IMR-90 (cell line): Measurements from ENCODE around the gene DCAF11. TPM values are rescaled to one million over a fixed set of nuclear protein-coding genes. Genes with fewer than 3 reads are reported as not detected.

ENCODE experiments used
- ATAC-seq: fragments of 200-7000 bp; cut with Tn5 transposase; 2 replicates; pipeline ENCODE4 v1.9.1; 2020; ENCODE audit warnings: low read depth, mild to moderate bottlenecking, moderate library complexity
- BruUV-seq: library from RNA; stranded (reverse); fragments of 400-500 nt; replicated peaks from 2 replicates; lab custom pipeline; 2021; lab: Mats Ljungman, UMichigan
- CTCF ChIA-PET: fragments of 300-600 bp; formaldehyde crosslinking; extraction: SDS; loops from one replicate; lab custom pipeline; 2021; ENCODE audit warnings: antibody characterized with exemption; lab: Yijun Ruan, JAX
- POLR2A ChIA-PET: fragments of 300-600 bp; sonication (Branson Sonifier 250); formaldehyde crosslinking; loops from one replicate; lab custom pipeline; 2022; ENCODE audit warnings: antibody characterized with exemption; ENCODE audit not compliant: unreplicated experiment; lab: Charles Lee
- DNase-seq: peaks from one replicate; pipeline ENCODE4 v3.0.0; 2013
- H2AFZ ChIP-seq: replicated peaks from 2 replicates; pipeline ENCODE3; 2013; ENCODE audit warnings: low read length, mild to moderate bottlenecking; ENCODE audit not compliant: poor library complexity
- H2AK5ac ChIP-seq: 2 replicates; pipeline ENCODE4 v1.6.1; 2013; ENCODE audit warnings: low read depth, low read length, inconsistent platforms
- H2AK9ac ChIP-seq: replicated peaks from 2 replicates; pipeline ENCODE3; 2013; ENCODE audit warnings: mild to moderate bottlenecking, low read depth, low read length, moderate library complexity; ENCODE audit not compliant: poor library complexity
- H2BK120ac ChIP-seq: 2 replicates; pipeline ENCODE4 v1.6.1; 2013; ENCODE audit warnings: low read depth, low read length, inconsistent platforms
- H2BK15ac ChIP-seq: 3 replicates; pipeline ENCODE4 v1.6.1; 2013; ENCODE audit warnings: low read depth, low read length, inconsistent platforms
- H2BK20ac ChIP-seq: 2 replicates; pipeline ENCODE4 v1.6.1; 2013; ENCODE audit warnings: low read depth, mild to moderate bottlenecking, inconsistent platforms, low read length, moderate library complexity
- H2BK5ac ChIP-seq: 2 replicates; pipeline ENCODE4 v1.6.1; 2013; ENCODE audit warnings: mild to moderate bottlenecking, low read depth, low read length, inconsistent platforms; ENCODE audit not compliant: poor library complexity, severe bottlenecking
- H3K14ac ChIP-seq: replicated peaks from 2 replicates; pipeline ENCODE4 v1.6.1; 2013; ENCODE audit warnings: low read depth, low read length, inconsistent platforms
- H3K18ac ChIP-seq: 2 replicates; pipeline ENCODE4 v1.6.1; 2013; ENCODE audit warnings: low read depth, low read length, control low read depth
- H3K23ac ChIP-seq: 2 replicates; pipeline ENCODE4 v1.6.1; 2013; ENCODE audit warnings: low read depth, low read length, inconsistent platforms
- H3K27ac ChIP-seq: 2 replicates; pipeline ENCODE4 v1.5.1; 2013; ENCODE audit warnings: mild to moderate bottlenecking, control low read depth, low read length; ENCODE audit not compliant: insufficient read depth
- H3K27me3 ChIP-seq: 2 replicates; pipeline ENCODE4 v1.6.1; 2013; ENCODE audit warnings: low read length; ENCODE audit not compliant: control insufficient read depth, insufficient read depth
- H3K36me3 ChIP-seq: 2 replicates; pipeline ENCODE4 v1.6.1; 2013; ENCODE audit warnings: low read length, mixed read lengths; ENCODE audit not compliant: control insufficient read depth, insufficient read depth
- H3K4ac ChIP-seq: 2 replicates; pipeline ENCODE4 v1.6.1; 2013; ENCODE audit warnings: low read depth, low read length, inconsistent platforms
- H3K4me1 ChIP-seq: 2 replicates; pipeline ENCODE4 v1.6.1; 2013; ENCODE audit warnings: low read length, mixed read lengths; ENCODE audit not compliant: control insufficient read depth, insufficient read depth
- H3K4me2 ChIP-seq: 2 replicates; pipeline ENCODE4 v1.6.1; 2013; ENCODE audit warnings: low read depth, mild to moderate bottlenecking, control low read depth, low read length, moderate library complexity
- H3K4me3 ChIP-seq: 2 replicates; pipeline ENCODE4 v1.5.1; 2013; ENCODE audit warnings: low read depth, mild to moderate bottlenecking, control low read depth, low read length, moderate library complexity; ENCODE audit not compliant: insufficient read depth
- H3K56ac ChIP-seq: 2 replicates; pipeline ENCODE4 v1.6.1; 2013; ENCODE audit warnings: low read length, inconsistent platforms; ENCODE audit not compliant: insufficient read depth; ENCODE audit errors: extremely low read depth
- H3K79me1 ChIP-seq, 2 experiments: 2 replicates each; pipeline ENCODE4 v1.6.1; 2013; ENCODE audit warnings: low read length in 2 of 2, inconsistent platforms in 1 of 2, low read depth in 1 of 2
- H3K9ac ChIP-seq: 2 replicates; pipeline ENCODE4 v1.6.1; 2013; ENCODE audit warnings: low read depth, low read length, control low read depth
- H3K9me1 ChIP-seq: 2 replicates; pipeline ENCODE4 v1.6.1; 2013; ENCODE audit warnings: low read length, inconsistent platforms; ENCODE audit not compliant: insufficient read depth
- H3K9me3 ChIP-seq: 2 replicates; pipeline ENCODE4 v1.6.1; 2013; ENCODE audit warnings: low read length; ENCODE audit not compliant: control insufficient read depth, insufficient read depth
- H4K20me1 ChIP-seq: 2 replicates; pipeline ENCODE4 v1.6.1; 2013; ENCODE audit warnings: low read length, inconsistent platforms; ENCODE audit not compliant: insufficient read depth
- H4K5ac ChIP-seq: 2 replicates; pipeline ENCODE4 v1.6.1; 2013; ENCODE audit warnings: mild to moderate bottlenecking, low read depth, low read length, control low read depth
- H4K8ac ChIP-seq, 2 experiments: 2 replicates each; pipeline ENCODE4 v1.6.1; 2013; ENCODE audit warnings: low read depth in 2 of 2, low read length in 2 of 2, control low read depth in 1 of 2, inconsistent platforms in 1 of 2
- H4K91ac ChIP-seq: 2 replicates; pipeline ENCODE4 v1.6.1; 2013; ENCODE audit warnings: low read depth, low read length, inconsistent platforms; ENCODE audit not compliant: insufficient read depth
- CEBPB ChIP-seq: IDR thresholded peaks from 2 replicates; pipeline ENCODE4 v1.6.1; 2012; ENCODE audit warnings: low read depth, low read length, improper control_type of control experiment
- CHD1 ChIP-seq: IDR thresholded peaks from 2 replicates; pipeline ENCODE4 v1.6.1; 2012; ENCODE audit warnings: low read depth, low read length, improper control_type of control experiment
- FOS ChIP-seq: fragments of 150-350 bp; IDR thresholded peaks from 2 replicates; pipeline ENCODE4 v1.6.1; 2016; ENCODE audit warnings: low read depth, low read length
- MAFK ChIP-seq: IDR thresholded peaks from 2 replicates; pipeline ENCODE4 v1.6.1; 2012; ENCODE audit warnings: low read depth, low read length, improper control_type of control experiment
- MAZ ChIP-seq: IDR thresholded peaks from 2 replicates; pipeline ENCODE4 v1.6.1; 2012; ENCODE audit warnings: low read depth, mild to moderate bottlenecking, low read length, improper control_type of control experiment, moderate library complexity, borderline replicate concordance
- MXI1 ChIP-seq: IDR thresholded peaks from 2 replicates; pipeline ENCODE4 v1.6.1; 2012; ENCODE audit warnings: low read depth, mild to moderate bottlenecking, low read length, moderate library complexity, borderline replicate concordance
- NFE2L2 ChIP-seq: fragments of 150-350 bp; IDR thresholded peaks from 2 replicates; pipeline ENCODE4 v1.6.1; 2016; ENCODE audit warnings: low read depth, mild to moderate bottlenecking, low read length
- POLR2A ChIP-seq: IDR thresholded peaks from 2 replicates; pipeline ENCODE4 v1.6.1; 2012; ENCODE audit warnings: mild to moderate bottlenecking, low read depth, low read length
- RAD21 ChIP-seq: IDR thresholded peaks from 2 replicates; pipeline ENCODE4 v1.6.1; 2012; ENCODE audit warnings: low read length, improper control_type of control experiment
- RCOR1 ChIP-seq: IDR thresholded peaks from 2 replicates; pipeline ENCODE4 v1.6.1; 2012; ENCODE audit warnings: mild to moderate bottlenecking, low read length, improper control_type of control experiment; ENCODE audit not compliant: insufficient replicate concordance
- SMC3 ChIP-seq: fragments of 150-350 bp; IDR thresholded peaks from 2 replicates; pipeline ENCODE4 v1.6.1; 2016; ENCODE audit warnings: low read depth, mild to moderate bottlenecking, antibody characterized with exemption, low read length, moderate library complexity
- WGBS, 2 experiments: methylation state at CpG; one replicate each; pipeline versions ENCODE4 v1.1.5 to v1.1.7; 2013; ENCODE audit warnings: missing lambda C conversion rate in 2 of 2; ENCODE audit not compliant: insufficient read length in 1 of 2; ENCODE audit errors: extremely low coverage in 2 of 2; 5-methylcytosine and 5-hydroxymethylcytosine counted together
- dilution Hi-C: fragments of 300-500 bp; cut with HindIII; formaldehyde crosslinking; loops from one replicate; pipeline ENCODE4 v1.14.3; 2018; ENCODE audit warnings: low sequenced_read_pairs; ENCODE audit not compliant: unreplicated experiment
- in situ Hi-C: fragments of 300-500 bp; cut with MboI; formaldehyde crosslinking; loops from 3 replicates; pipeline ENCODE4 v1.14.3; 2019; ENCODE audit warnings: low sequenced_read_pairs, inconsistent platforms, mixed read lengths
- intact Hi-C: fragments of 100-400 bp; cut with micrococcal nuclease; formaldehyde crosslinking; loops from 2 replicates; pipeline ENCODE4 v1.10.0; 2022
- polyA plus RNA-seq, 3 experiments: library from polyadenylated mRNA; depleted of rRNA; stranded (reverse); fragments of >200 nt; gene quantifications; 2 replicates each; pipeline ENCODE4 v1.2.3, GENCODE V29; 2012; ENCODE audit warnings: low replicate concordance in 1 of 3
- total RNA-seq: library from RNA; depleted of rRNA; stranded (reverse); fragments of >200 nt; gene quantifications from 2 replicates; pipeline ENCODE4 v1.2.3, GENCODE V29; 2012
- TF ChIP-seq, protein P1 (sequence below): fragments of 150-350 bp; IDR thresholded peaks from 2 replicates; pipeline ENCODE4 v1.6.1; 2017; ENCODE audit warnings: mild to moderate bottlenecking, antibody characterized with exemption, low read length, low read depth

The DCAF11 gene
- total and polyA plus RNA-seq, 2 of the 4 experiments (the other 2 are of a cell fraction) = 21.0 to 52.0 TPM

DNA sequence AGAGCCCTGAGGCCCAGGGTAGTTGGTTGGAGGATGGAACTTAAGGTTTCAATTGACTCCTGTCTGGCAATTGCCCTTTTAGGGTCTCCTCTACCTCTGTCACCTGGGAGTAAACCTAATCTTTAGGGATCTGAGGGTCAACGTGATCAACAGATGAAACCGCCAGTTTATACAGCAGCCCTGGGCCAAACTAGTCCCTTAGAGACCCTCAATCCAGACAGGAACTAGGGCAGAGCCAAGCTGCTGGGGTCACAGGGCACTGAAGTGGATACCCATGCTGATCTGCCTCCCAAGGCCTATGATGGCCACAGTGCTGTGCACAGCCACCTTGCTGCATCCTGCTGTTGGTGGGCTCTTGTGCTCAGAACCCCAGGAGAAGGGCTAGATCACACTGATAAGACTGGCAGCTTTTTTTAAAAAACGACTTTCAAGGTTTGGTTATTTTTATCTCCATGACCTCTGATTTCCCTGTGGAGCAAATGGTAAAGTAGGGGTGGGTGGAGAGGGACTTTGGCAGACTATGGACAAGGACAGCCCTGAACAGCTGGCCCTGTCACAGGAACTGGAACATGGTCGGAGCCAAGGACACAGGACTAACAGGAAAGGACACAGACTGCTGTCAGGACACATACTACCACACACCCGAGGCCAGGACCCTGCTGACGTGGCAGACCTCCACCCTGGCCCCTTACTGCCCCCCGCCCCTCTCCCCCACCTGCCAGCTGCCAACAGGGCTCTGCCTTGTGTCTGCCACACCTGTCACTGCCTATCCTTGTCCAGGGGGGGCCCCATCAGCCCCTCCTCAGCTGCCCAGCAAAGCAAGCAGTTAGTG lies 16.4 kb downstream of the DCAF11 start:
- Histone ChIP-seq H2BK20ac (no peak overlapping the region), H3K79me1 (no peaks in the 10 kb centered on the region), H2BK5ac (no peak overlapping the region), H3K4me1 (peaks cover 2% of the 10 kb centered on the region; the same call in 1 of the 2 replicates), H3K9me1 (no peaks in the 10 kb centered on the region), H4K8ac (no peak overlapping the region), H3K18ac (no peak overlapping the region), H2AK5ac (no peak overlapping the region), H2AFZ (no peak overlapping the region), H4K20me1 (no peaks in the 10 kb centered on the region), H2AK9ac (no peak overlapping the region), H3K27me3 (no peaks in the 10 kb centered on the region), H4K5ac (no peak overlapping the region), H3K56ac (no peak overlapping the region), H3K27ac (no peak overlapping the region), H4K91ac (no peak overlapping the region), H2BK120ac (no peak overlapping the region), H3K14ac (no peak overlapping the region), H3K23ac (no peak overlapping the region), H3K9ac (no peak overlapping the region), H3K4me3 (no peak overlapping the region), H3K36me3 (no peaks in the 10 kb centered on the region), H3K4ac (no peak overlapping the region), H3K9me3 (no peaks in the 10 kb centered on the region), H3K4me2 (no peak overlapping the region), H2BK15ac (no peak overlapping the region)
- POLR2A ChIA-PET = no interaction called here
- intact Hi-C loops = no loop called here
- no peak for DNase-seq
- CTCF ChIA-PET = no interaction called here
- no peak for ATAC-seq
- WGBS, 2 experiments = 63% methylated on average over 1 of the region's 7 CpGs; no CpG with 5 or more reads in 1 of the 2 experiments
- no TSS peak for BruUV-seq
- no peak for TF ChIP-seq CEBPB
- no peak for TF ChIP-seq POLR2A
- no peak for TF ChIP-seq MAFK
- TF ChIP-seq, protein P1, sequence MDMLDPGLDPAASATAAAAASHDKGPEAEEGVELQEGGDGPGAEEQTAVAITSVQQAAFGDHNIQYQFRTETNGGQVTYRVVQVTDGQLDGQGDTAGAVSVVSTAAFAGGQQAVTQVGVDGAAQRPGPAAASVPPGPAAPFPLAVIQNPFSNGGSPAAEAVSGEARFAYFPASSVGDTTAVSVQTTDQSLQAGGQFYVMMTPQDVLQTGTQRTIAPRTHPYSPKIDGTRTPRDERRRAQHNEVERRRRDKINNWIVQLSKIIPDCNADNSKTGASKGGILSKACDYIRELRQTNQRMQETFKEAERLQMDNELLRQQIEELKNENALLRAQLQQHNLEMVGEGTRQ = no peak
- TF ChIP-seq MXI1 = no peak
- no peak for TF ChIP-seq RAD21
- no peak for TF ChIP-seq SMC3
- TF ChIP-seq MAZ = no peak
- TF ChIP-seq RCOR1 = no peak
- TF ChIP-seq FOS = no peak
- TF ChIP-seq CHD1 = no peak
- TF ChIP-seq NFE2L2 = no peak
- in situ Hi-C loops = loop anchor here (10.0 to 25.0 kb wide), 3 partner anchors 304 to 1044 kb away; partner anchors contain the start of genes ACIN1, BCL2L2, C14orf119 and PABPN1
- dilution Hi-C loops = no loop called here
